ENCODE data around the gene ABHD8. TPM values are rescaled to one million over a fixed set of nuclear protein-coding genes. Genes with fewer than 3 reads are reported as not detected.

ABHD8 gene
- total and polyA plus RNA-seq, 5 donors from 2014 or later, result 5.1 to 8.7 (median 6.0) TPM

DNA sequence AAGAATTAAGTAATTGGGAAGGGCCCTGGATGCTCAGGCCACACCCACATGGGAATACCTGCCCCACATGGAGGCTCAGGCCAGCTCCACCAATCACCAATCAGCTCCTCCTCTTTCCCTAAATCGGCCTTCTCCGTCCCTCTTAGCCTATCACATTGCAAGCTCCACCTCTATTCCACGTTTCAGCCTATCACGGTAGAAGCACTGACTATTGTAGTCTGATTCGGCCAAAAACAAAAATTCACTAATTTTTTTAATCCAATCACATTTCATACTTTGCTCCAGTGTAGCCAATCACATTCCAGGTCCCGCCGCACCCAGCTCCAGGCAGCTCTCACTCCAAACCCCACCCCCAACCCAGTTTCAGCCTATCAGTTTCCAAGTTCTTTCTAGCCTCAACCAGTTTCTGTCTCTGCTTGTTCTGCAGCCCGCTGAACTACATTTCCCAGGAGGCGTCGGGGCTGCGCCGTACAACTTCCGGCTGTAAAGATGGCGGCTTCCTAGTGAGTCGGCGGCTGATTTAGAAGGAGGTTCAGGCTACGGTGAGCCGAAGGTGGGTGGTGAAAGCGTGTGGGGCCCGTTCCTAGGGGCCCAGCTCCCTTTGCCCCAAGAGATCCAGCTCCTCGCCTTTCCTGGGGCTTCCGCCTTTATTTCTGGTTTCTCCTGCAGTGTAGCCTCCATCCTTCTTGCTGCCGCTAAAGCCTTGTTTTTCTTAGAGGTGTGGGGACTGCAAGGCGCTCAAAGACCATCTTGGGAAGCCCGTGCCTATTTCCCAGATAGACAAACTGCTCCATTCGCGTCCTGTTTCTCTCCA, 36.0 kb downstream of the ABHD8 start, which contains the start of gene BABAM1:
Gene BABAM1, plus strand, starts transcription at position 469 of the 814 bp plus-strand sequence. CDS start 1,364 bp downstream, outside the sequence.
- Mint-ChIP-seq H3K36me3 (peaks cover 7% of the 10 kb centered on the region), H3K4me3 (peak within 1 kb of the TSS; percentile 81 to 88 (median 87)), H3K4me1 (peaks cover 6 to 34% (median 12%) of the 10 kb centered on the region in 4 donors), H3K27ac (peak within 1 kb of the TSS; percentile 56 to 89 (median 73)), H3K9me3 (no peaks in the 10 kb centered on the region), H3K27me3 (peaks cover 5% of the 10 kb centered on the region)
- peak within 1 kb of the TSS; percentile 77 for H3K27ac ChIP-seq (ENCODE audit: insufficient read depth, low read length, poor library complexity, severe bottlenecking)
- peaks cover 23% of the 10 kb centered on the region for H3K4me1 ChIP-seq (ENCODE audit: control insufficient read depth, insufficient read depth, low read length, poor library complexity, severe bottlenecking)
- peak; percentile 95 to 99 (median 98) for DNase-seq
- H3K9me3 ChIP-seq (ENCODE audit: control insufficient read depth in 2 of 2, low read length in 2 of 2), result no peaks in the 10 kb centered on the region
- H3K27me3 ChIP-seq (ENCODE audit: control insufficient read depth, insufficient read depth, low read length), result no peaks in the 10 kb centered on the region
- peak within 1 kb of the TSS; percentile 90 for H3K4me3 ChIP-seq (ENCODE audit: low read depth, low read length)
- peak; percentile 93 for ATAC-seq (ENCODE audit: low read depth in 2 of 2)
- peaks cover 22% of the 10 kb centered on the region for H3K36me3 ChIP-seq (ENCODE audit: control insufficient read depth, insufficient read depth, low read length)

DNA sequence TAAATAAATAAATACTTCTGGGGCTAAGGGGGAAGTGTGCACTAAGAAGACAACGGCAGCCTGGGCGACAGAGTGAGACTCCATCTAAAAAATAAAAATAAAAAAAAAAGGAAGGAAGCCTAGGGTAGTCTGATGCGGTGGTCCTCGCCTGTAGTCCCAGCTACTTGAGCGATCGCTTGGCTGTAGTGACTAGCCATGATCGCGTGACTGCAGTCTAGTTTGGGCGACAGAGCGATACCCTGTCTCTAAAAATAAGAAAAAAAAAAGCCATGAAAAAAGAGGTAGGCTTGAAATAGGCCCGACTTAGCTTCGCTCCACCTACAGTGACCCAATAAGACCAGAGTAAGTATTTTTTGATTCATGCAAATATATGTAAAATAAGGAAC, 36.6 kb downstream of the ABHD8 start:
- Histone ChIP-seq H3K27me3 (ENCODE audit: control insufficient read depth, insufficient read depth, low read length) (no peaks in the 10 kb centered on the region), H3K36me3 (ENCODE audit: control insufficient read depth, insufficient read depth, low read length) (peaks cover 16% of the 10 kb centered on the region), H3K4me1 (ENCODE audit: control insufficient read depth, insufficient read depth, low read length, poor library complexity, severe bottlenecking) (peaks cover 23% of the 10 kb centered on the region), H3K9me3 (ENCODE audit: control insufficient read depth in 2 of 2, low read length in 2 of 2) (no peaks in the 10 kb centered on the region), H3K27ac (ENCODE audit: insufficient read depth, low read length, poor library complexity, severe bottlenecking) (peak overlapping the region; percentile 77), H3K4me3 (ENCODE audit: low read depth, low read length) (peak overlapping the region; percentile 55)
- peak overlapping the region; percentile 56 to 76 (median 73) for H3K27ac Mint-ChIP-seq
- H3K4me3 Mint-ChIP-seq, result peak overlapping the region; percentile 81 to 88 (median 87)
- peaks cover 6 to 34% (median 12%) of the 10 kb centered on the region in 4 donors for H3K4me1 Mint-ChIP-seq
- H3K27me3 Mint-ChIP-seq, result peaks cover 5% of the 10 kb centered on the region
- no peak for ATAC-seq (ENCODE audit: low read depth in 2 of 2)
- no peak for DNase-seq
- no peaks in the 10 kb centered on the region for H3K9me3 Mint-ChIP-seq
- peaks cover 7% of the 10 kb centered on the region for H3K36me3 Mint-ChIP-seq

- Histone ChIP-seq H3K36me3 (ENCODE audit: control insufficient read depth, insufficient read depth, low read length) (peaks cover 10% of the 10 kb centered on the region), H3K27me3 (ENCODE audit: control insufficient read depth, insufficient read depth, low read length) (no peaks in the 10 kb centered on the region), H3K4me3 (ENCODE audit: low read depth, low read length) (no peak overlapping the region), H3K4me1 (ENCODE audit: control insufficient read depth, insufficient read depth, low read length, poor library complexity, severe bottlenecking) (peaks cover 23% of the 10 kb centered on the region), H3K9me3 (ENCODE audit: control insufficient read depth in 2 of 2, low read length in 2 of 2) (no peaks in the 10 kb centered on the region), H3K27ac (ENCODE audit: insufficient read depth, low read length, poor library complexity, severe bottlenecking) (no peak overlapping the region)
- DNase-seq (no peak), ATAC-seq (ENCODE audit: low read depth in 2 of 2) (no peak)
- H3K4me3 Mint-ChIP-seq, result no peak overlapping the region
- H3K36me3 Mint-ChIP-seq, result peaks cover 4% of the 10 kb centered on the region
- H3K4me1 Mint-ChIP-seq, result peaks cover 6 to 31% (median 13%) of the 10 kb centered on the region in 4 donors
- no peak overlapping the region for H3K27ac Mint-ChIP-seq
- H3K9me3 Mint-ChIP-seq, result no peaks in the 10 kb centered on the region
- H3K27me3 Mint-ChIP-seq, result peaks cover 6% of the 10 kb centered on the region
Measured at GRCh38 chr19:17266026-17266425, 37.2 kb downstream of the ABHD8 start.

GRCh38 chr19:17264641-17264979, 38.6 kb downstream of the ABHD8 start, which contains the start of gene USHBP1:
USHBP1 (minus strand) TSS chr19:17264745; CDS start chr19:17264299, 446 bp downstream.
- H3K9me3 Mint-ChIP-seq, result no peaks in the 10 kb centered on the region
- ATAC-seq (ENCODE audit: low read depth in 2 of 2) (no peak), DNase-seq (peak in 1 of 3 donors; percentile 57)
- Histone ChIP-seq H3K36me3 (ENCODE audit: control insufficient read depth, insufficient read depth, low read length) (peaks cover 6% of the 10 kb centered on the region), H3K4me3 (ENCODE audit: low read depth, low read length) (no peak within 1 kb of the TSS), H3K4me1 (ENCODE audit: control insufficient read depth, insufficient read depth, low read length, poor library complexity, severe bottlenecking) (peaks cover 23% of the 10 kb centered on the region), H3K27me3 (ENCODE audit: control insufficient read depth, insufficient read depth, low read length) (no peaks in the 10 kb centered on the region), H3K27ac (ENCODE audit: insufficient read depth, low read length, poor library complexity, severe bottlenecking) (peak within 1 kb of the TSS; percentile 28), H3K9me3 (ENCODE audit: control insufficient read depth in 2 of 2, low read length in 2 of 2) (no peaks in the 10 kb centered on the region)
- H3K36me3 Mint-ChIP-seq, result no peaks in the 10 kb centered on the region
- no peak within 1 kb of the TSS for H3K4me3 Mint-ChIP-seq
- peaks cover 6 to 35% (median 17%) of the 10 kb centered on the region in 4 donors for H3K4me1 Mint-ChIP-seq
- H3K27me3 Mint-ChIP-seq, result peaks cover 11% of the 10 kb centered on the region
- H3K27ac Mint-ChIP-seq, result peak within 1 kb of the TSS; percentile 42 to 80 (median 50)

DNA sequence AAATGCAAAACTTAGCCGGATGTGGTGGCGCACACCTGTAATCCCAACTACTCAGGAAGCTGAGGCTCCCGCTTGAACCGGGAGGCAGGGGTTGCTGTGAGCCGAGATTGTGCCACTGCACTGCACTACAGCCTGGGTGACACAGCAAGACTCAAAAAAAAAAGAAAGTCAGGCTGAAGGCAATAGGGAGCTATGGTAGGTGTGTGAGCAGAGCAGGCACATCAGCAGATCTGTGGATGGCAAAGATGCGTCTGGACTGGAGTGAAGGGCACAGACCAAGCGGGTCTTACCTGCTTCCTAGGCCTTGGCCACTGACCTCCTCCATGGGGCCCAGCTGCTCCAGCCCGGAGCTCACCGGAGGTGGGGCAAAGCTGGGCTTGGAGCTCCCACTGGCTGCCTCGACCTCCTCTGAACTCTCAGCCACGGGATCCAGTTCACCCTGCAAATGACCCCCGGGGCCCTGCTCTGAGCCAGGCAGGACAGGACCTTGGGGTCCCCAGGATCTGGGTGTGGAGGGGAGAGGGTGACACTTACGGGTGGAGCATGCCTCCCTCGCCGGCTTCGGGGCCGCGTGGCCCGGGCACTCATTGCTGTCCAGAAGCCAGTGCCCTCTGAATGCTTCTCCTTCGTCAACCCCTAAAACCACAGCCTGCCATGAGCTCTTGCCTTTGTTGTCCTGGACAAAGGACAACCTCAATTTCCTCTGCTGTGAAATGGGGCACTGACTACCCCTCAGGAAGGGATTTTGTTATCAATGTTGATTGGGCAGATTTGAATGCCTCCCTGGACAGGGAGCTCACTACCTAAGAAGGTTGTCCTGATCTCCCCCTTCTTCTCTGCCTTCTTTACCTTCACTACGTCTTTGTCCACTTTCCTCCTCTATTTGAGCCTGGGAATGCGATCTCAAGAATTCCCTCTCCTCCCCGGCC, 39.2 kb downstream of the ABHD8 start:
- H3K4me1 ChIP-seq (ENCODE audit: control insufficient read depth, insufficient read depth, low read length, poor library complexity, severe bottlenecking), result peaks cover 23% of the 10 kb centered on the region
- Mint-ChIP-seq H3K36me3 (no peaks in the 10 kb centered on the region), H3K4me3 (no peak overlapping the region), H3K4me1 (peaks cover 6 to 35% (median 17%) of the 10 kb centered on the region in 4 donors), H3K27ac (peak overlapping the region; percentile 42 to 80 (median 50)), H3K27me3 (peaks cover 11% of the 10 kb centered on the region), H3K9me3 (no peaks in the 10 kb centered on the region)
- H3K27ac ChIP-seq (ENCODE audit: insufficient read depth, low read length, poor library complexity, severe bottlenecking), result peak overlapping the region; percentile 28
- DNase-seq, result no peak
- no peaks in the 10 kb centered on the region for H3K27me3 ChIP-seq (ENCODE audit: control insufficient read depth, insufficient read depth, low read length)
- no peak for ATAC-seq (ENCODE audit: low read depth in 2 of 2)
- H3K4me3 ChIP-seq (ENCODE audit: low read depth, low read length), result no peak overlapping the region
- H3K9me3 ChIP-seq (ENCODE audit: control insufficient read depth in 2 of 2, low read length in 2 of 2), result no peaks in the 10 kb centered on the region
- peaks cover 2% of the 10 kb centered on the region for H3K36me3 ChIP-seq (ENCODE audit: control insufficient read depth, insufficient read depth, low read length)

DNA sequence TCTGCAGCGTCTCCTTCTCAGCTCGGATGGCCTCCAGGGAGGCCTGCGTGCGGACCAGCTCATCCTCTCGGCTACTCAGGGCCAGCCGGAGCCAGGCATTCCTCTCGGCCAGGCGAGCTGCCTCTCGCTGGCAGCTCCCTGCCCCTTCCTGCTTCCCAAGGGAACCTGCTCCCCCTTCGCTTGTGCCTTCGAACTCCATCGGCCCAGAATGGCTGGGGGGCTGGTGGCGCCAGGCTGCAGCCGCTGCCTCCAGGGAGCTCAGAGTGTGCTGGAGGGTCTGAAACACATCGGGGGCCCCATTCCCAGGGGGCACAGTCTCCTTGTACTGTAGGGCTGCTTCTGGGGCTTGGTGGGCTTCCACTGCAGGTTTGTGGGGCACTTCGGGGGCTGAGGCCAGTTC, 40.7 kb downstream of the ABHD8 start:
- H3K9me3 Mint-ChIP-seq, result no peaks in the 10 kb centered on the region
- ATAC-seq (ENCODE audit: low read depth in 2 of 2), result no peak
- no peaks in the 10 kb centered on the region for H3K36me3 Mint-ChIP-seq
- peaks cover 16% of the 10 kb centered on the region for H3K27me3 Mint-ChIP-seq
- Histone ChIP-seq H3K27ac (ENCODE audit: insufficient read depth, low read length, poor library complexity, severe bottlenecking) (no peak overlapping the region), H3K9me3 (ENCODE audit: control insufficient read depth in 2 of 2, low read length in 2 of 2) (no peaks in the 10 kb centered on the region), H3K36me3 (ENCODE audit: control insufficient read depth, insufficient read depth, low read length) (no peaks in the 10 kb centered on the region), H3K4me1 (ENCODE audit: control insufficient read depth, insufficient read depth, low read length, poor library complexity, severe bottlenecking) (peaks cover 15% of the 10 kb centered on the region), H3K27me3 (ENCODE audit: control insufficient read depth, insufficient read depth, low read length) (no peaks in the 10 kb centered on the region), H3K4me3 (ENCODE audit: low read depth, low read length) (no peak overlapping the region)
- peaks cover 6 to 29% (median 16%) of the 10 kb centered on the region in 4 donors for H3K4me1 Mint-ChIP-seq
- H3K4me3 Mint-ChIP-seq, result no peak overlapping the region
- no peak for DNase-seq
- H3K27ac Mint-ChIP-seq, result peak overlapping the region in 1 of 3 donors; percentile 20

DNA sequence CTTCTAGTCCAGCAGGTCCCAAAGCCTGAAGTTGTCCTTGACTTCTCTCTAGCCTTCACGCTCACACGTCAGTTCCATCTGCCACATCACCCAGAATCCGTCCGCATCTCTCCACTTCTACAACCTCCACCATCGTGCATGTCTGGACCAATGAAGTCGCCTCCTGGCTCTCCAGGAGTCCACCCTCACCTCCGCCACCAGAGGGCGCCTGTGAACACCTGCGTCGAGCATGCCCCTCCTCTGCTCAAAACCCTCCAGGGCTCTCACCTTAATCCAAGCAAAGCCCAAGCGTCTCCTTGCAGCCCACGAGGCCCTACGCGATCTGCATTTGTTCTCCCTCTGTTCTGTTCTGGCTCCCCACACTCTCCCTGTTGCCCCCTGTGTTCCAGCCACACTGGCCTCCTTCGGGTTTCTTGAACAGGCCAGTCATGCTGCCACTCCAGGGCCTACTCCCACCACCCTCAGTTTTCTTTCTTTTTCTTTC, 42.3 kb downstream of the ABHD8 start:
- Mint-ChIP-seq H3K4me1 (peaks cover 0 to 16% (median 8%) of the 10 kb centered on the region in 4 donors), H3K36me3 (no peaks in the 10 kb centered on the region), H3K27ac (peak overlapping the region in 1 of 3 donors; percentile 8), H3K4me3 (peak overlapping the region in 1 of 4 donors; percentile 22), H3K9me3 (no peaks in the 10 kb centered on the region), H3K27me3 (peaks cover 11% of the 10 kb centered on the region)
- Histone ChIP-seq H3K4me3 (ENCODE audit: low read depth, low read length) (no peak overlapping the region), H3K4me1 (ENCODE audit: control insufficient read depth, insufficient read depth, low read length, poor library complexity, severe bottlenecking) (peaks cover 8% of the 10 kb centered on the region), H3K36me3 (ENCODE audit: control insufficient read depth, insufficient read depth, low read length) (no peaks in the 10 kb centered on the region), H3K27ac (ENCODE audit: insufficient read depth, low read length, poor library complexity, severe bottlenecking) (no peak overlapping the region), H3K27me3 (ENCODE audit: control insufficient read depth, insufficient read depth, low read length) (no peaks in the 10 kb centered on the region), H3K9me3 (ENCODE audit: control insufficient read depth in 2 of 2, low read length in 2 of 2) (no peaks in the 10 kb centered on the region)
- ATAC-seq (ENCODE audit: low read depth in 2 of 2) (peak; percentile 96 to 98), DNase-seq (peak; percentile 77 to 91 (median 87))

Data from CD4-positive, CD25-positive, alpha-beta regulatory T cell (primary cell).